OCI-LY3 (cell line): ENCODE data around the gene ZFP57.

ENCODE experiments used
- H2AFZ ChIP-seq: fragments of 200-600, 300-600 bp; shearing (Covaris generic); 2 replicates; pipeline ENCODE4 v1.6.0; 2014; ENCODE audit warnings: antibody characterized with exemption, low read depth, low read length
- H3K27ac ChIP-seq: fragments of 200-600, 300-600 bp; sonication (generic); 2 replicates; pipeline ENCODE4 v1.5.1; 2014; ENCODE audit warnings: mild to moderate bottlenecking, low read length, moderate library complexity, mixed read lengths
- H3K27me3 ChIP-seq: fragments of 200-600, 300-600 bp; sonication (generic); 2 replicates; pipeline ENCODE4 v1.6.1; 2014; ENCODE audit warnings: low read depth, low read length, mixed read lengths
- H3K36me3 ChIP-seq: fragments of 200-600, 300-600 bp; sonication (generic); replicated peaks from 2 replicates; pipeline ENCODE3; 2014; ENCODE audit warnings: low read depth, low read length, mixed read lengths
- H3K4me1 ChIP-seq: fragments of 300-600, 200-600 bp; sonication (generic); 2 replicates; pipeline ENCODE4 v1.6.1; 2014; ENCODE audit warnings: low read length, mixed read lengths
- H3K4me2 ChIP-seq: fragments of 200-600, 300-600 bp; sonication (generic); 2 replicates; pipeline ENCODE4 v1.6.1; 2014; ENCODE audit warnings: low read length, mixed read lengths
- H3K4me3 ChIP-seq: fragments of 300-600, 200-600 bp; sonication (generic); 2 replicates; pipeline ENCODE4 v1.5.1; 2014; ENCODE audit warnings: antibody characterized with exemption, mild to moderate bottlenecking, low read length, moderate library complexity
- H3K79me2 ChIP-seq: fragments of 300-600, 200-600 bp; shearing (Covaris generic); 2 replicates; pipeline ENCODE4 v1.6.1; 2014; ENCODE audit warnings: mild to moderate bottlenecking, low read length, mixed read lengths
- H3K9ac ChIP-seq: fragments of 300-600, 200-600 bp; shearing (Covaris generic); 2 replicates; pipeline ENCODE4 v1.6.0; 2014; ENCODE audit warnings: mild to moderate bottlenecking, low read length, moderate library complexity
- H3K9me3 ChIP-seq: fragments of 200-600, 300-600 bp; shearing (Covaris generic); 2 replicates; pipeline ENCODE4 v1.6.1; 2014; ENCODE audit warnings: low read length, mixed read lengths; ENCODE audit not compliant: insufficient read depth
- H4K20me1 ChIP-seq: fragments of 200-600, 300-600 bp; sonication (generic); 2 replicates; pipeline ENCODE4 v1.6.1; 2016; ENCODE audit warnings: low read length, mixed read lengths; ENCODE audit not compliant: insufficient read depth
- CTCF ChIP-seq: fragments of 200-600, 300-600 bp; sonication (generic); IDR thresholded peaks from 2 replicates; pipeline ENCODE4 v1.5.1; 2014; ENCODE audit warnings: antibody characterized with exemption, low read length, low read depth
- EZH2phosphoT487 ChIP-seq: fragments of 200-600 bp; shearing (Covaris generic); IDR thresholded peaks from 2 replicates; pipeline ENCODE4 v1.6.1; 2018; ENCODE audit warnings: antibody characterized with exemption, mixed run types, low read depth

The ZFP57 gene

GRCh38 chr6:29671026-29671425 is 9.9 kb downstream of the ZFP57 start:
- TF ChIP-seq CTCF, result no peak
- no peak for TF ChIP-seq EZH2phosphoT487

GRCh38 chr6:29667158-29667557 is 13.8 kb downstream of the ZFP57 start:
- no peak overlapping the region for H3K9ac ChIP-seq

More at GRCh38 chr6:29671026-29671425, 9.9 kb downstream of the ZFP57 start:
- Histone ChIP-seq H3K27me3 (0 out of 2 replicates have a peak, but pooled peaks cover 4% of the 10 kb centered on the region), H4K20me1 (no peaks in the 10 kb centered on the region), H3K4me1 (peaks cover 9% of the 10 kb centered on the region), H3K4me2 (no peak overlapping the region), H3K36me3 (no peaks in the 10 kb centered on the region), H3K27ac (no peak overlapping the region), H3K9me3 (no peaks in the 10 kb centered on the region), H3K9ac (no peak overlapping the region), H3K79me2 (no peaks in the 10 kb centered on the region), H3K4me3 (no peak overlapping the region), H2AFZ (no peak overlapping the region)

GRCh38 chr6:29666826-29667130 is 14.2 kb downstream of the ZFP57 start:
- no peak for TF ChIP-seq CTCF
- no peak overlapping the region for H3K27ac ChIP-seq
- no peak overlapping the region for H3K4me3 ChIP-seq
- H2AFZ ChIP-seq, result no peak overlapping the region
- H3K27me3 ChIP-seq, result 0 out of 2 replicates have a peak, but pooled peaks cover 4% of the 10 kb centered on the region
- H3K9me3 ChIP-seq, result no peaks in the 10 kb centered on the region
- peaks cover 11% of the 10 kb centered on the region for H3K4me1 ChIP-seq
- H3K79me2 ChIP-seq, result no peaks in the 10 kb centered on the region
- no peaks in the 10 kb centered on the region for H3K36me3 ChIP-seq
- no peak overlapping the region for H3K4me2 ChIP-seq
- H3K9ac ChIP-seq, result no peak overlapping the region
- H4K20me1 ChIP-seq, result no peaks in the 10 kb centered on the region

More at GRCh38 chr6:29667158-29667557, 13.8 kb downstream of the ZFP57 start:
- Histone ChIP-seq H3K4me1 (peaks cover 11% of the 10 kb centered on the region), H3K79me2 (no peaks in the 10 kb centered on the region), H3K27ac (no peak overlapping the region), H3K9me3 (no peaks in the 10 kb centered on the region), H3K36me3 (no peaks in the 10 kb centered on the region), H2AFZ (no peak overlapping the region), H4K20me1 (no peaks in the 10 kb centered on the region), H3K27me3 (0 out of 2 replicates have a peak, but pooled peaks cover 4% of the 10 kb centered on the region), H3K4me2 (no peak overlapping the region), H3K4me3 (no peak overlapping the region)
- TF ChIP-seq EZH2phosphoT487 (no peak), CTCF (no peak)

GRCh38 chr6:29665942-29666825 is 14.8 kb downstream of the ZFP57 start:
- peaks cover 11% of the 10 kb centered on the region for H3K4me1 ChIP-seq

More at GRCh38 chr6:29665942-29666825, 14.8 kb downstream of the ZFP57 start:
- Histone ChIP-seq H4K20me1 (no peaks in the 10 kb centered on the region), H3K27ac (no peak overlapping the region), H3K79me2 (no peaks in the 10 kb centered on the region), H3K4me2 (no peak overlapping the region), H3K9ac (no peak overlapping the region), H3K36me3 (no peaks in the 10 kb centered on the region), H3K27me3 (0 out of 2 replicates have a peak, but pooled peaks cover 4% of the 10 kb centered on the region), H3K9me3 (no peaks in the 10 kb centered on the region), H2AFZ (no peak overlapping the region), H3K4me3 (no peak overlapping the region)
- TF ChIP-seq CTCF (no peak), EZH2phosphoT487 (no peak)
